ENCODE results near the gene CHRND. TPM values are rescaled to one million over a fixed set of nuclear protein-coding genes. Genes with fewer than 3 reads are reported as not detected.

CHRND gene
- total and polyA plus RNA-seq, 2 experiments from 2014 or later, result not detected

GRCh38 chr2:232577841-232578240 is 51.9 kb downstream of the CHRND start:
- Histone ChIP-seq H3K4me2 (no peak overlapping the region), H3K79me2 (no peaks in the 10 kb centered on the region), H3K9me3 (ENCODE audit: low read depth) (no peaks in the 10 kb centered on the region), H3K27me3 (no peaks in the 10 kb centered on the region), H3K4me3 (no peak overlapping the region), H3K27ac (peak overlapping the region; percentile 13), H3K36me3 (replicated peaks; ENCODE audit: insufficient read depth, low read depth) (no peaks in the 10 kb centered on the region), H4K20me1 (ENCODE audit: insufficient read depth, poor library complexity, severe bottlenecking) (no peaks in the 10 kb centered on the region), H2AFZ (no peak overlapping the region), H3K9me2 (replicated peaks; ENCODE audit: insufficient read depth) (no peaks in the 10 kb centered on the region), H3K4me1 (ENCODE audit: insufficient read depth) (peaks cover 9% of the 10 kb centered on the region)
- DNase-seq (ENCODE audit: low spot score), result no peak
- TF ChIP-seq EZH2phosphoT487 (IDR thresholded peaks at IDR 0.05; ENCODE audit: low read depth, severe bottlenecking, unreplicated experiment) (no peak), EZH2 (IDR thresholded peaks at IDR 0.05; ENCODE audit: borderline replicate concordance) (no peak), CTCF (IDR thresholded peaks at IDR 0.05; ENCODE audit: poor library complexity) (no peak)
- 85% methylated on average over 2 of the region's 2 CpGs for WGBS (ENCODE audit: low lambda C conversion rate, missing lambda C conversion rate)

- no peaks in the 10 kb centered on the region for H3K36me3 ChIP-seq (replicated peaks; ENCODE audit: insufficient read depth, low read depth)
- TF ChIP-seq EZH2phosphoT487 (IDR thresholded peaks at IDR 0.05; ENCODE audit: low read depth, severe bottlenecking, unreplicated experiment), result no peak
- TF ChIP-seq CTCF (IDR thresholded peaks at IDR 0.05; ENCODE audit: poor library complexity), result no peak
- TF ChIP-seq EZH2 (IDR thresholded peaks at IDR 0.05; ENCODE audit: borderline replicate concordance), result no peak
- H3K4me3 ChIP-seq, result no peak overlapping the region
- DNase-seq (ENCODE audit: low spot score), result no peak
- H4K20me1 ChIP-seq (ENCODE audit: insufficient read depth, poor library complexity, severe bottlenecking), result no peaks in the 10 kb centered on the region
- no peaks in the 10 kb centered on the region for H3K9me2 ChIP-seq (replicated peaks; ENCODE audit: insufficient read depth)
- H2AFZ ChIP-seq, result no peak overlapping the region
- H3K4me2 ChIP-seq, result no peak overlapping the region
- peak overlapping the region; percentile 13 for H3K27ac ChIP-seq
- no peaks in the 10 kb centered on the region for H3K9me3 ChIP-seq (ENCODE audit: low read depth)
- H3K27me3 ChIP-seq, result no peaks in the 10 kb centered on the region
- H3K4me1 ChIP-seq (ENCODE audit: insufficient read depth), result peaks cover 9% of the 10 kb centered on the region
- no peaks in the 10 kb centered on the region for H3K79me2 ChIP-seq
- WGBS (ENCODE audit: low lambda C conversion rate, missing lambda C conversion rate), result 70% methylated on average over 2 of the region's 2 CpGs
Observed at GRCh38 chr2:232578626-232579025, 52.7 kb downstream of the CHRND start.

- TF ChIP-seq EZH2phosphoT487 (IDR thresholded peaks at IDR 0.05; ENCODE audit: low read depth, severe bottlenecking, unreplicated experiment) (no peak), CTCF (IDR thresholded peaks at IDR 0.05; ENCODE audit: poor library complexity) (no peak), EZH2 (IDR thresholded peaks at IDR 0.05; ENCODE audit: borderline replicate concordance) (no peak)
- Histone ChIP-seq H3K4me2 (no peak overlapping the region), H3K79me2 (no peaks in the 10 kb centered on the region), H4K20me1 (ENCODE audit: insufficient read depth, poor library complexity, severe bottlenecking) (no peaks in the 10 kb centered on the region), H3K27me3 (no peaks in the 10 kb centered on the region), H3K4me3 (no peak overlapping the region), H3K36me3 (replicated peaks; ENCODE audit: insufficient read depth, low read depth) (no peaks in the 10 kb centered on the region), H3K9me2 (replicated peaks; ENCODE audit: insufficient read depth) (no peaks in the 10 kb centered on the region), H3K4me1 (ENCODE audit: insufficient read depth) (peaks cover 9% of the 10 kb centered on the region), H3K9me3 (ENCODE audit: low read depth) (no peaks in the 10 kb centered on the region), H3K27ac (peak overlapping the region; percentile 34), H2AFZ (no peak overlapping the region)
- 82% methylated on average over 6 of the region's 6 CpGs for WGBS (ENCODE audit: low lambda C conversion rate, missing lambda C conversion rate)
- no peak for DNase-seq (ENCODE audit: low spot score)
Observed at GRCh38 chr2:232580648-232580981, 54.7 kb downstream of the CHRND start.

- no peaks in the 10 kb centered on the region for H3K79me2 ChIP-seq
- H3K9me3 ChIP-seq (ENCODE audit: low read depth), result no peaks in the 10 kb centered on the region
- H3K36me3 ChIP-seq (replicated peaks; ENCODE audit: insufficient read depth, low read depth), result no peaks in the 10 kb centered on the region
- TF ChIP-seq CTCF (IDR thresholded peaks at IDR 0.05; ENCODE audit: poor library complexity) (no peak), EZH2 (IDR thresholded peaks at IDR 0.05; ENCODE audit: borderline replicate concordance) (no peak), EZH2phosphoT487 (IDR thresholded peaks at IDR 0.05; ENCODE audit: low read depth, severe bottlenecking, unreplicated experiment) (no peak)
- no peak overlapping the region for H2AFZ ChIP-seq
- peaks cover 9% of the 10 kb centered on the region for H3K4me1 ChIP-seq (ENCODE audit: insufficient read depth)
- no peaks in the 10 kb centered on the region for H3K9me2 ChIP-seq (replicated peaks; ENCODE audit: insufficient read depth)
- no peak overlapping the region for H3K4me2 ChIP-seq
- H3K27me3 ChIP-seq, result no peaks in the 10 kb centered on the region
- no peaks in the 10 kb centered on the region for H4K20me1 ChIP-seq (ENCODE audit: insufficient read depth, poor library complexity, severe bottlenecking)
- H3K27ac ChIP-seq, result no peak overlapping the region
- no peak overlapping the region for H3K4me3 ChIP-seq
- no peak for DNase-seq (ENCODE audit: low spot score)
Observed at GRCh38 chr2:232581725-232582124, 55.8 kb downstream of the CHRND start.
